Epithelial cell of esophagus (primary cell): Measurements from ENCODE around the gene RAB3A.
A peak's percentile ranks its signal among the peaks of the same experiment; 100 is the strongest.

Source experiments
- DNase-seq: peaks from one replicate; pipeline ENCODE4 v3.0.0; 2010; ENCODE audit warnings: low read depth
- H3K4me3 ChIP-seq: 2 replicates; pipeline ENCODE4 v1.5.1; 2011; ENCODE audit warnings: mild to moderate bottlenecking, low read length, control low read depth
- TF ChIP-seq, protein P1 (sequence below): IDR thresholded peaks from 2 replicates; pipeline ENCODE4 v1.5.1; 2011; ENCODE audit warnings: low read depth, mild to moderate bottlenecking, low read length, control low read depth, inconsistent platforms; ENCODE audit not compliant: insufficient read depth; ENCODE audit errors: missing control alignments

The RAB3A gene

DNA sequence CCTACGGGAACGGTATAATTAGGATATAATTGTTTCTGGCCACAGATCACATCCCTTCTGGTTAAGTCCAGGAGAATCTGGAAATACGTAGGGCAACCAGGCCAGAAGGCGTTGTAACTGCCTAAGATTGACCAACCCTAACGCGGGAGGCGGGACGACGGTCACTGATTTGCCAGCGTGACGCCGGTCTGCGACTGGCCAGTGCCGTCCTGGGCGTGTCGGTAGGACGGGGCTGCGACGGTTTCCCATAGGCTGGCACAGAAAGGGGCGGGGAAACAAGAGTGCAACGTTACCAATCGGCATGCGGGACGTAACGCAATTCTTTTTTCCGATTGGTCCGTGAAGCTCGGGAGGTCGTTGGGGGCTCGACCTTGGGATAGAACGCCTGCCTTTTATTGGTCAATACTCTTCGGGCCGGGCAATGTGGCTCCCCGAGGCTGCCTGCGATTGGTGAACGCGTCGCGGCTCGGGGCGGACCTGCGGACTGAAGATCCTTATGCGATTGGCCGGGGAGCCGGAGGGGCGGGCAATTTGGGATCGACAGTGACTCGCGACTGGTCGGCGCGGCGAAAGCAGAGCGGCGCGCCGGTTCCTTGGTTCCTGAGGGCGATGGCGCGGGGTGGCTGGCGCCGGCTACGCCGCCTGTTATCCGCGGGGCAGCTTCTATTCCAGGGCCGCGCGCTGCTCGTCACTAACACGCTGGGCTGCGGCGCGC is 11.0 kb downstream of the RAB3A start, which contains the start of gene MPV17L2:
TSS of gene MPV17L2 (plus strand) at position 546 of the 715 bp plus-strand sequence. CDS start at position 610, 64 bp downstream.
- TF ChIP-seq, protein P1, sequence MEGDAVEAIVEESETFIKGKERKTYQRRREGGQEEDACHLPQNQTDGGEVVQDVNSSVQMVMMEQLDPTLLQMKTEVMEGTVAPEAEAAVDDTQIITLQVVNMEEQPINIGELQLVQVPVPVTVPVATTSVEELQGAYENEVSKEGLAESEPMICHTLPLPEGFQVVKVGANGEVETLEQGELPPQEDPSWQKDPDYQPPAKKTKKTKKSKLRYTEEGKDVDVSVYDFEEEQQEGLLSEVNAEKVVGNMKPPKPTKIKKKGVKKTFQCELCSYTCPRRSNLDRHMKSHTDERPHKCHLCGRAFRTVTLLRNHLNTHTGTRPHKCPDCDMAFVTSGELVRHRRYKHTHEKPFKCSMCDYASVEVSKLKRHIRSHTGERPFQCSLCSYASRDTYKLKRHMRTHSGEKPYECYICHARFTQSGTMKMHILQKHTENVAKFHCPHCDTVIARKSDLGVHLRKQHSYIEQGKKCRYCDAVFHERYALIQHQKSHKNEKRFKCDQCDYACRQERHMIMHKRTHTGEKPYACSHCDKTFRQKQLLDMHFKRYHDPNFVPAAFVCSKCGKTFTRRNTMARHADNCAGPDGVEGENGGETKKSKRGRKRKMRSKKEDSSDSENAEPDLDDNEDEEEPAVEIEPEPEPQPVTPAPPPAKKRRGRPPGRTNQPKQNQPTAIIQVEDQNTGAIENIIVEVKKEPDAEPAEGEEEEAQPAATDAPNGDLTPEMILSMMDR: no peak
- H3K4me3 ChIP-seq: peak within 1 kb of the TSS; percentile 80
- DNase-seq: peak; percentile 100

DNA sequence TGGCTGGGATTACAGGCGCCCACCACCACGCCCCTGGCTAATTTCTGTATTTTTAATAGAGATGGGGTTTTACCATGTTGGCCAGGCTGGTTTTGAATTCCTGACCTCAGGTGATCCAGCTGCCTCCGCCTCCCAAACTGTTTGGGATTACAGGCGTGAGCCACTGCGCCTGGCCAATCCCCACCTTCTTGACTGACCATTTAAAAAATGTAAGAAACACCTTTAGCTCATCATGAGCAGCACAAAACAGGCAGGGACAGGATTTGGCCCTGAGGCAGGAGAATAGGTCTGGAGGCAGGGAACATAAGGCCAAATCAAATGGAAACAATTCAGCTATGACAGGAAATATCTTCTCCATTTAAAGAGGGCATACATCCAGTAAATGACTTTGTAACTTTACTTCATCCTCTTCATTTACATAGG is 12.2 kb downstream of the RAB3A start:
- TF ChIP-seq, protein P1: no peak
- DNase-seq: peak; percentile 91
- H3K4me3 ChIP-seq: peak overlapping the region; percentile 55

- no peak overlapping the region for H3K4me3 ChIP-seq
- no peak for DNase-seq
- TF ChIP-seq, protein P1: no peak
These were observed 13.6 kb downstream of the RAB3A start for GRCh38 chr19:18190278-18190677.

GRCh38 chr19:18185538-18185937 is 18.3 kb downstream of the RAB3A start:
- TF ChIP-seq, protein P1: no peak
- no peak overlapping the region for H3K4me3 ChIP-seq
- DNase-seq: no peak

DNA sequence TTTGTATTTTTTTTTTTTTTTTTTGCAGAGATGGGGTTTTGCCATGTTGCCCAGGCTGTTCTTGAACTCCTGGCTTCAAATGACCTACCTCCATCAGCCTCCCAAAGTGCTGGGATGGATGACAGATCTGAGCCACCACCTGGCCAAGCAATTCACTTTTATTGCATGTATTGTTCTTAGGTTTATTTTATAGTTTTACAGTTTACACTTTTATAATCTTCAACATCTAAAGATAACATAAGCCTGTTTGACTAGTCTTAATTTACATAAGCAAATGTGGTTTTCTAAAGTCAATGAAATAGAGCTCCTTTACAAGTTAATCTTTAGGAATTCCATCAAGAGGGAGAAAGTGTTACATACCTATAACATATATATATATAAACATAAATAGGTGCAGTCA is 20.3 kb downstream of the RAB3A start:
- no peak overlapping the region for H3K4me3 ChIP-seq
- TF ChIP-seq, protein P1: no peak
- DNase-seq: no peak

GRCh38 chr19:18179957-18180356 is 23.9 kb downstream of the RAB3A start:
- TF ChIP-seq, protein P1: no peak
- no peak overlapping the region for H3K4me3 ChIP-seq
- DNase-seq: no peak
